ENCODE results near the gene ROR2.

ROR2 gene

DNA sequence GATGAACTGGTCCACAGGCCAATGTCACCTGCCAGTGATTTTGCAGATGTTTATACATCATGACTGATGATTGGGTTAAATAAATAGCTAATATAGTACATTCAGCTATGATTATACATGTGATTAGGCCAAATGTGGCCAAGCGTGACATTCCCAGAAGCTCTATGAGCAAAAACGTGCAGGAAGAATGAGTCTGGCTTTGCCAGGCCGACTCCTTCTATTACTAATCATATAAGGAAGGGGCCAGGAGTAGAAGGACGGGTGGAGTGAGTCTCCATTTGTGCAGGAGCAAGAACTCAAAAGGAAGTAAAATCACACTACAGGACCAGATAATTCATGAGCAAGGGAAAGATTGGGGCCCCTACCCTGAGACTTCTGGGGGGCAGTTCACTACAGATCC lies 178.2 kb downstream of the ROR2 start:
- no peak for DNase-seq (ENCODE audit: low spot score)

DNA sequence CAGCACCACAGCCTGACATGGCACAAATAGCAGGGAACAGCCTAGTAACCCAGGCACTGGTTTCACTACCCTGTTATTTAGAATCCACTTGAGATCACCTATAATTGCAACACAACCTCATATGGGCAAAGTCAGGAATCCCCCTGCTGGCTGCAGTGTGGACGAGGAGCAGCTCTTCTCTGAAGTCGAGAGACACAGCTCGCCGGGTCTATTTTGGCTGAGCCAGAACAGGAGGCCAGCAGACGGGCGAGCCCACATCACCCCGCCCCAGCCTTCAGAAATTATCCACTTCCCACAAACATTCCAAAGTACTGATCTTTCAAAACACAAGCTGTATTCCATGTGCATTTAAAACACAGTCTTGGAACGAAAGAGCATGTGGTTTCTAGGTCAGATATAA lies 179.0 kb downstream of the ROR2 start:
- DNase-seq (ENCODE audit: low spot score): no peak

DNA sequence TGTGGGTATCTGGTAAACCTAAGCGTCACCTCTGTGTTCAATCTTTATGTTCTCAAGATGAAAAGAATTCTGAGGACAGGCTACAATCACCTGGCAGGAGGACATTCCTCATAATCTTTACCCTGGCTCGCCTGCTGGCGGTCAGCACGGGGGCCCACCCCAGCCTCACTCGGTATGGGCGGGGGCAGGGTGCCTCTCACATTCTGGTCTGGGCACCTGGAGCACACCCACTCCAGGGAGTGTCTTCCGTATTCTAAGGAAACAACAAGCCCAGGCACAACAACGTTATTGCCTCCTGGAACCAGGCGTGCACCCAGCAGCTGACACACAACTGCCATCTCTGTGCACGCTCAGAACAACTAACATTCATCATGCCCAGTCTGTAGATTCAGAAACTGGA lies 179.8 kb downstream of the ROR2 start:
- DNase-seq (ENCODE audit: low spot score): no peak

DNA sequence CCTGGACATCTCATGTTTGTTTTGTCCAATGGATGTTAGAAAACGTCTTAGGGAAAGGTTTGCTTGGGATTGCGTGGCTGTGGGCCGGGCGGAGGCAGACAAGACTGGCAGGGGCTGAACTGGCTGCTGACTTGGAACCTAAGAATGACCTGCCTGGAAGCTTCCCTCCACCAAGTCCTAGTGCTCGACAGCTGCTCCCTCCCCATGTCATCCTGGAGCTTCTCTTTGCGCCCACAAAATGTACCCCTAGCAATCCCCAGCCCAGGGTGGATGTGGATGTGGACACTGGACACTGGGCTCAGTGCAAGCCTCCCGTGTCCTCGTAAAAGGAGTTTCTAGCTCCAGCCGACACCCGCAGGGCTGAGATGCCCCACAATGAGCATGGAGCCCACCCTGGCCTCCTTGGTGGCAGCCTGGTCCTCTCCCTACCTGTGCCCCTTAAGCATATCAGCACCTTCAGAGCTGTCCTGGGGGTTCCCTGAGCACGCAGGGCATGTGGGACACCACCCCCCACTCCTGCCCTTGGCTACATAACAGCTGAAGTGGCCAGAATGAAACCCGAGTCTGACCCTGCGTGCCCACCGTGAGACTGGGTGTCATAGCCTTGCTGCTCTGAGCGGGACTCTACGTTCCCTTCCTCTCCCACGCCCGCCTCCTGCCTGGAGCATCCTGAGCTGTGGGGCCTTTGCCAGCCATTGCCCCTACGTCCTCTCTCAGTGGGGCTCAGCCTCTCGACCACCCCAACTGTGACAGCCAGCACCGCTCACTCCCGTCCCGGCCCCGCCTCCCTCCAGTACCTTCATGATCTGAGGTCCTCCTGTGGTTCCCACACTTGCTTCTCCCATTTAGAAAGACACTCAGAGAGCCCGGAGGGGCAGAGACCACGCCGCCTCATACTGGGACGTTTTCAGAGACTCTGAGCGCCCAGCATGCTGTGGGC lies 180.8 kb downstream of the ROR2 start:
- no peak for DNase-seq (ENCODE audit: low spot score)

DNA sequence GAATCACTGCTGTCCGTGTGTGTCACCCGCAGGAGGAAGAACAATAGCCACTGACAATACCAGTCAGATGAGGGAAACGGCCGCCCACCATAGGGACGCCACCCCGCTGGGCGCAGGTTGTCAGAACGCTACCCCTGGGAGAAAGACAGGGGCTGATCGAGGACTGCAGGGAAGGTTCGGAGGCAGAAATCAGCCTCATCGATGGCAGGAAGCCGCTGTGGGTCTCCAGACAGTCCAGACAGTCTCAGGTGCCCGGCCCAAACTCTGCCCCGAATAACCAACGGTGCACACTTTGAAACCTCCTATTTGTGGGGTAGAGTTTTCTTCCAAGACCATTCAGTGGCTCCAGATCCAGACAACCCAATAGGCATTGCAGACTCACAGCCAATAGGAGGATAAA lies 181.5 kb downstream of the ROR2 start:
- no peak for DNase-seq (ENCODE audit: low spot score)

DNA sequence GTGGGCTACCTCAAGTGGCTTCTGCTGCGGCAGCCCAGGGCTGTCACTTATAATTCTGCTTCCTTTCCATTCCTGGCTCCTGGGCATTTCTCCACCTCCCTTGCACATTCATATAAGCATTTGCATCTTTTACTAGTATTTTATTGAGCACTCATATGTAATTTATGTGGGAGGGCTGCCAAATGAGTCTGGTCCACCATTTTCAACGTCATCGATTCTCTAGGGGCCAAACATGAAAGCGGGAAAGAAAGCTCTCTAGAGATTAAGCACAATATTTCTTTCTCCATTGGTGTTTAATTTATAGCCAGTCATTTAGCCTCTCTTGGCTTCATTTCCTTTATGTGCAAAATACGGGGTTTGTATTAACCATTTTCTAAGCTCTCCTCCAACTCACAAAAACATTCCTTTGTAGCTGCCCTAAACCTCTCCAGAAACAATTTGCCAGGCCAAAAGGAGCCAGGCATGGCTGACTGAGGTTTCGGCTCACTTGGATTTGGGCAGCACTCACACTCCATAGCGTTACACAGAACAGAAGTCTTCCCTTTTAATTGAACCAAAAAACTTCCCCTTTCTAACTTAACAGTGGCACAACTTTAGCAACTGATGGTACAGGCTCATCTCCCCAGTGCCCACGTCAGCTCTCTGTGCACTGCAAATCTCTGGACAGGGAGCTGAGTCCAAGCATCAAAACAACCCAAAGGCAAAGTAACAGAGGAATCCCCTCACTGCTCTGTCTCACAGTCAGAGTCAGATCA lies 183.5 kb downstream of the ROR2 start:
- no peak for DNase-seq (ENCODE audit: low spot score)

DNA sequence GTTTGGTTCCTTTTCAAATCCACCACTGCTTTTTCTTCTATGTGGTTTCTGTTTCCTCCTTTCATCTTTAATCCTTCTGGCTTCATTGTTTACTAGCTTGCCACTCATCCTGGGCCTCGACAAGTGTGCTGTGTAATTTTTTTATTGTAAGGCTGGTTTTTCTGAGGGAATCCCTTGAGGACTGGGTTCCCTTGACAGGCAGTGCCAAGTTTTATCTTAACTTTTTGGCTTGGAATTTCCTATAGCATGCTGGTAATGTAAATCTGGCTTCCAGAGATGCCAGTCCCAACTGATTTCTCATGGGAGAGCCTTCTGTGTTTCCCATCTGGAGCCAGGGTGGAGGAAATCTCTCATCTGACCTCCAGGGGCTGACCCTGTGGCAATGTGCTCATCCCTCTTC lies 184.7 kb downstream of the ROR2 start:
- no peak for DNase-seq (ENCODE audit: low spot score)

DNA sequence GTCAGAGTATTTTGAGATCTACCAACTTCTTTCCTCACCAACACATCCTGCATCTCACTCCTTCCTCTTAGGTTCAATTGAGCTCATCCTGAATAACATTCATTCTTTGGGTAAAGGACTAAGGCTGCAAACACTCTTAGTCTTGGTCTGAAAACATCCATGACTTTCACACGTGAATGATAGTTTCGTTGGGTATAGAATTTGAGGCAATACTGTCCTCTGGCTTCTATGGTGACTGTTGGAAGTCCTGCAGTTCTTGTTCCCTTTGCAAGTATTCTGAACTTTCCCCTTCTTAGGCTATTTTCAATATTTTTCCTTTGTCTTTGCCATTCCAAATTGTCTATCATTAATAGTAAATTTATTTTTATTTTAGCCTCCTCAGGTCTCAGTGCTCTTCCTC lies 185.4 kb downstream of the ROR2 start:
- DNase-seq (ENCODE audit: low spot score): no peak

DNA sequence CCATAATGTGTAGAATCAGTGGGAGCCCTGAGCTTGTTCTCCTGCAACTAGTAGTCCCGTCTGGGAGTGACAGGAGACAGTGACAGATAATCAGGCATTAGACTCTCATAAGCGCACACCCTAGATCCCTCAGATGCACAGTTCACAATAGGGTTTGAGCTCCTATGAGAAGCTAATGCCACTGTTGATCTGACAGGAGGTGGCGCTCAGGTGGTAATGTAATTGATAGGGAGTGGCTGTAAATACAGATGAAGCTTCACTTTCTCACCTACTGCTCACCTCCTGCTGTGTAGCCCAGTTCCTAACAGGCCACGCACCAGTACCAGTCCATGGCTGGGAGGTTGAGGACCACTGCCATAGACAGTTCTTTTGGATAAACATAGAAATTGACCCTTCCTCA lies 188.7 kb downstream of the ROR2 start:
- DNase-seq (ENCODE audit: low spot score): no peak

DNA sequence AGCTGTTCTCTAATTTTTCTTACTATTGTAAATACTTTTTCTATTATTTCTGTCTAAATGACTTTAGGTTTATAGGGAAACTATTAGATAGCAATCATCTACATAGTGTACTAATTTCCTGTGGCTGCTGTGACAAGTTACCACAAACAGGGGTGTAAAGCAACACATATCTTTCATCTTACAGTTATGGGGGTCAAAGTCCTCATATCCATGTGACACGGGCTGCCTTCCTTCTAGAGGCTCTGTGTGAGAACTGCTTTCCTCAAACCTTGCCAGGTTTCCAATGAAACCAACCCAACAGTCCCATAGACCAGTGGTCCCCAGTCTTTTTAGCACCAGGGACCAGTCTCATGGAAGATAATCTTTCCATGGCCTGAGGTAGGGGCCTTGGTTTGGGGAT lies 189.1 kb downstream of the ROR2 start:
- DNase-seq (ENCODE audit: low spot score): no peak

DNA sequence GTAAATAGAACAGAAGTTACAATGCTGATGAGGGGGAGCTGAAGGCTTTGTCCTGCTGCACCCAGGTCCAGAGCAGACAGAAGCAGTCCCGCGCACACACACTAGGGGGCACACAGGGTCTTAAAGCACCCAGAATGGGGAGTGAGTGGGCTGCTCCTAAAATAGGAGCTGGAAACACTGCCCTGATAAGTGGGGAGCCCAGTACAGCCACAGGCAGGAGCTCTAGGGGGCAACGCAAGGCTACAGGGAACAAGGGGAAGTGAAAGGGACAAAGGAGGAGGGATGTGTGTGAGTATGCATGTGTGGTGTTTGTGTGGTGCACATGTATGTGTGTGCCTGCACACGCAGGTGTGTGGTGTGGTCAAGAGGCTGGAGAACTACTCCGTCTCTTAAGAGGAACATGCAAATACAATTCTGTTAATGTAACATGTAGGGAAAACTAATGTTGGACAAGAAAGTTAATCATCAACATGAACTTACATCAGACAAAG lies 191.5 kb downstream of the ROR2 start:
- DNase-seq (ENCODE audit: low spot score): no peak

DNA sequence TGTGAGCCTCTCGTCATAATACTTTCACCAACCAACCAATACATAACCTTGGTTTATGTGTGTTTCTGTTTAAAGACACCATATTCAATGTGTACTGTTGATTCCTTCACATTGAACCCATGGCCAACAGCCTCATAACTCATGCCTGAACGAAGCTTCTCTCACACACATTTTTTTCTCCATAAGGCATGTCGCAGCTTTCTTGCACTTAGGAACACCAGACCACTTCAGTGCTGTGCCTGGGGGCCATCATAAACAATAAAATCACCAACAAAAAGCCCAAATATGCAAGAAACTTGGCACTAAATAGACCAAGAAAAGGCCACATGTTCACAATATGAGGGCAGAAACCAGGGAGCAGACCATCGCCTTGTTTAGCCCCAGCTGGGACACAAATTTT lies 192.2 kb downstream of the ROR2 start:
- DNase-seq (ENCODE audit: low spot score): no peak

DNA sequence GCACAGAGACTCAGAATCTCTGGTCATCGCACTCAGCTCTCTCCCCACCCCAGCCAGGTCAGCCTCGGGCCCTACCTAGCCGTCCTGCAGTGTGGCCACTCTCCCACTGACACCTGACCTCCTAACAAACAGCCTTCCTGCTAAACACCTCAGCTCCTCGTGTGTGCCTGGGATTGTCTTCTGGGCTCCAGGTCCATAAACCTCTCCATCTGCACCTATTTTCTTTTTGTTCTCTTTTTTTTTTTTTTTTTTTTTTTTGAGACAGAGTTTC lies 193.6 kb downstream of the ROR2 start:
- no peak for DNase-seq (ENCODE audit: low spot score)

DNA sequence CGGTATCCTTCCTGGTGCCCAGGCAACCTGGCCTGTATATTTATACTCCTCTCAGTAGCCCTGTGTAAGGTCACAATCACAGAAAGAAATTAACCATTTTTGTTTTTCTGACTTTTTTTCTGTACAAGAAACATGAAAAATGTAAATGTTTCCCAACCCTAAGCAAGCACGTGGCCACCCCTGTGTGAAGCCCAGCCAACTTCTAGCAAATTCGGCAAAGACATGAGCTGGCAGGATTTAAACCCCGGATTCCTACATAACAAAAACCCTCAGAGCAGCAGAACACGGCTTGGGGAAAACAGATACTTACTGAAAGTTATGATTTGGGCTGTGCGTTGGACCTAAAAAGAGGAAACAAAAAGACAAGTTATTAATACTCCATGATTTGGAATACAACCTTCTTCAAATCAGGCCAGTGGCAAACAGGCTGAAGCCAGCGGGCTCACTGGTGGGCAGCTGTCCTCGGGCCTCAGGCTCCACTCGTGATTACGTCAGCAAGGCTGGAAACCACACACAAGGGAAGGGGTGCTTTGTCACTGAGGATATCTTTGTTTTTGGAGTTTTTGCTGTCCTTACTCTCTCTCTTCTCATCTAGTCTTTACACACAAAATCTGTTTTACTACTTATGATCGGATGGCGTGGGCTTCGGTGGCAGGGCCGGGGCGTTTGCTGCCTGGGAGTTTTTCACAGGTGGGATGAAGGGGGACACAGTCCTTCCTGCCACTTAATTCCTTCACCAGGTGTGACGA lies 194.1 kb downstream of the ROR2 start:
- DNase-seq (ENCODE audit: low spot score): no peak

DNA sequence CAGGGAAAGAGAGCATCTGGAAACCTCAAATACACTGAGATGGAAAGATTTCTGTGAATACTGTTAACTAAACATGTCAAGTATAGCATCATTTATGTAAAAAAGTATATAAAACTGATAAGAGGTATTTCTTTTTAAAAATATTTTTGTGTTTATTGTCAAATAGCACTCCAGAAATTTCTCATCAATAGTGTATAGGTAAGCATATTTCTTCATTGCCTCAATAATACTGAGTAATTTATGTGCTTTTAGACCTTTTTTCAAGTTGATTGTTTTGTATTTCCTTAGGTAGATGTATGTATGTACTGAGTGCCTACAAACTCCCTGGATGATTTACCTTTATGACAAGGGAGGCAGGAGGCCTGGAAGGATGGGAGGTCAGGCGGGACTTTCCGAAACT lies 196.3 kb downstream of the ROR2 start:
- DNase-seq (ENCODE audit: low spot score): no peak

DNA sequence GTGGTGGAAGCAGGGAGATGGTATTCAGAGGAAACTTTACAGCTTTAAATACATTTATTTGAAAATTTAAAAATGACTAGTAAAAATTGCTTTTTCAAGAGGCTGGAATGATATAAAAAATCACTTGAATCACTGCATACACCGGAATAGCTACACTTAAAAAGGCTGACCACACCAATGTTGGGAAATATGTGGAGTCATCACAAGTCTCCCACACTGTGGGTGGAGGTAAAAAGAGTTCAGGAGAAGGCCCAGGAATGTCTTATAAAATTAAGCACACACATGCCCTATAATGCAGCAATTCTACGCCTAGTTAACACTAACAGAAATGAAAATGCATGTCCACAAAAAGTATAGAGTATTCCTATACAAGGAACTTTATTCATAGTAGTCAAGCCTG lies 198.1 kb downstream of the ROR2 start:
- DNase-seq (ENCODE audit: low spot score): no peak

DNA sequence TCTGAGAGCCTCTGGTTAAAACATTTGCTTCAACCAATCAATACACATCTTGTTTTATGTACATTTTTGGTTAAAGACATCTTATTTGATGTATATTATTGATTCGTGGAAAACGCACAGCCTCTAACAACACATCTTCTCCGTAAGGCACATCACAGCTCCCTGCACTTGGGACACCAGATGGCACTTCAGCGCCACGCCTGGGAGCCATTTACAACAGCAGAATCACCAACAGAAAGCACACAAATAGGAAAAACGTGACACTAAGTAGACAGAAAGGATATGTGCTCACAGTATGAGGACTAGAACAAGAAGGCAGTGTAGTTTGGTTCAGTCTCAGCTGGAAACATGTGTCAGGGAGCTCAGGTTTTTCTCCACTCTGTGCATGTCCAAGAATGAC lies 199.7 kb downstream of the ROR2 start:
- DNase-seq (ENCODE audit: low spot score): peak; percentile 26

DNA sequence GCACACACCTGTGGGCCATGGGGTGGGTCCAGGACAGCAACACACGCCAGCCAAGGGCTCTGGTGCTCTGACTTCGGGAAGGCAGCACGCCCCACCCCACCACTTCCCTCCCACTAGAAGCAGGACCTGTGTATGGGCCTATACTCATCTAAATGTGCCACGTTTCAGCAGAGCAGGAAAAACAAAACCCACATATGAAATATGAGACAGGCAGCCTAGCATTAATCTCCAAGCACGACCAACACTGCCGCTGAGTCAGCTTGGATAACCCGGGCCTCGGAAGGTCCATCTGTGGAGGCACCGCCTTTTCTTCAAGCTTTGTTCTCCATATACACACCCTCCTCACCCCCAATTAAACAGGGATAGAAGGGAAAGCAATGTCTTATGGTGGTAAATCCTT lies 203.1 kb downstream of the ROR2 start:
- DNase-seq (ENCODE audit: low spot score): no peak

DNA sequence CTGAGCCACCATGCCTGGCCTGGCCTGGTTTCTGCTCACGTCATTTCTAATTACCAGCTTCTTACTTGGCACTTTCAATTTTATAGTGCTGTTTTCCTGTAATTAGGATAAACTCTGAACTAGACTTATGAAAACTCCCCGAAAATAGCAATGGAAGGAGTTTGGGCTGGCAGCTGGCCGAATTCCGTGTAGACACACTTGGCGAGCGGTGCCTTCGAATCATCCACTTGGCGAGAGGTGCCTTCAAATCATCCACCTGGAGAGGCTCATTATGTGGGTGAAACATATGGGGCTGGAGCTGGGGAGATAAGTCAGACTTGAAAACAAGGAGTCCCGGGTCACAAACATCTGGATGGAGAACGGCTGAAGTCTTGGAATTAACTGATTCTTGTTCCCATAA lies 203.7 kb downstream of the ROR2 start:
- no peak for DNase-seq (ENCODE audit: low spot score)

DNA sequence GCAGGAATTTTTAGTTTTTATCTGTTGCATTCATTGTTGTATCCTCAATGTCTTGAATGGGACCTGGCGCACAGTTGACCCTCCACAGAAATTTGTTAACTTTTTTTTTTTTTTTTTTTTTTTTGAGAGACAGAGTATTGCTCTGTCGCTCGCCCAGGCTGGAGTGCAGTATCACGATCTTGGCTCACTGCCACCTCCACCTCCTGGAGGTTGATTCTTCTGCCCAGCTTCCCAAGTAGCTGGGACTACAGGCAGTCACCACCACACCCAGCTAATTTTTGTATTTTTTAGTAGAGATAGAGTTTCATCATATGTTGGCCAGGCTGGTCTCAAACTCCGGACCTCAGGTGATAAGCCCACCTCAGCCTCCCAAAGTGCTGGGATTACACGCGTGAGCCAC lies 205.9 kb downstream of the ROR2 start:
- DNase-seq (ENCODE audit: low spot score): no peak

DNA sequence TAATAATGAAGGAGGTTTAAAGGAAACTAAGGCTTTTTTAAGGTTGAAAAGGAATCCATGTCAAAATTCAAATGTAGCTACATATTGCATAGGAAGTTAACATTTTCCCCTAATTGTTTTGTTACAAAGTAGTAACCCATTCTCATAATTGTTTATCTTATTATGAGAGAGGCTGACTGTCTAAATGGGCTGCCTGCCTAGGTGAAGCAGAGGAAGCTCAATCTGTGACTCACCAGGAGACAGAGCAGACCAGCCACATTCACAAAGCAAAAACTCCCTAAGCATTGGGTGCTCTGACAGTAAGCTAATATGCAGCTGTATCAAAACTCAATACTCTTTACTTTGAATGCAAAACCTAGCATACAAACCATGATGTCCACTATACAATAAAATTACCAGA lies 208.5 kb downstream of the ROR2 start:
- DNase-seq (ENCODE audit: low spot score): no peak

DNA sequence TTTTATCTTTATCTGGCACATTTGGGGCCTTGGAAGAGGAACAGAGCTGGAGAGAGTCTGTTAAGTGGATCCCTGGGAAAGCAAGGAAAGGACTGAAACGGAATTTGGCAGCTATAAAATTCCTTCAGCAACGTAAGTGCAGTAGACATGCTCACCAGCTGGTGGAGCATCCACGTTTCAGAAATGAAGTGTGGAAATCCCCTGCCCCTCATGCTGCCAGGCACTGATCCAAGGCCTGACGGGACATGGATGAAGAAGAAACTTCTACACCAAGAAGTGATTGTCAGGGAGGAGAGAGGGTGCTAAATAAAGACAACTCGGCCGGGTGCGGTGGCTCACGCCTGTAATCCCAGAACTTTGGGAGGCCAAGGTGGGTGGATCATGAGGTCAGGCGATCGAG lies 209.3 kb downstream of the ROR2 start:
- DNase-seq (ENCODE audit: low spot score): no peak

All from pons (tissue), 1 donor.